ENCODE data around the gene ELOA. TPM values are rescaled to one million over a fixed set of nuclear protein-coding genes. Genes with fewer than 3 reads are reported as not detected.

Gene ELOA
- total RNA-seq, 1 experiment from 2014 or later: 31.3 TPM

DNA sequence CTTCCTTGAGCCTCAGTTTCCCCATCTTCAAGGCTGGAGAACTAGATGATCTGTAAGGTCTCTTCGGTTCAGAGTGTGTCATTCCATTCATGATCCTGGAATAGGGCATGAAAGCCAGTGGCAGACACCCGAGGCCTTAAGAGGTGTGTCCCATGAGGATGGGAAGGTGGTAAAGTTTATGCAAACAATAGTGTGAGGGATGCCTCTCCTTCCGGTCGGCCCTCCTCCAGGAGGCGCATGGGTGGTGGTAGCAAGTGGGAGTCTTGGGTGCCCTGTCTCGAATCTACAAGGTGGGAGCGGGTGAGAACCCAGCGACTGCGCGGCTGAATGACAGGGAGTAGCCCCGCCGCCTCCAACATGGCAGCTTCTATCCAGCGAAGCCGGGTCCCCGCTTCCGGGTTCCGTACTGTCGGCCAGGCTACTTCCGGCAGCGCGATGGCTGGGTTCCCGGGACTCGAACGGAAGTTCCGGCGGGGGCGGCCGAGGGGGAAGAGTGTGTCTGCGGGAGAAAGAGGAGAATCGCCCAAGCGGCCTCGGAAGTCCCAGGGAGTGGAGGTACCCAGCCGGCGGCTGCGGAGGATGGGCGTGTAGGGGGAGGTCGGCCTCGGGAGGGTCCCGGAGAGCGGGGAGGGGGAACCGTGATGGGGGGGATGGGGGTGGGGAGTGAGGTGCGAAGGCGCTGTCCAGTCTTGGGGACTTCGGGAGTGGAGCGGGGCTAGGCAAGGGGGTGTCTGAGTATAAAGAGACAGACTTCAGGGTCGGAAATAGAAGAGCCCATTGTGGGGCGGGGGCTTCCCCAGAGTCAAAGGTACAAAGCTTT lies 47.6 kb downstream of the ELOA start, which contains the start of gene LYPLA2:
Gene LYPLA2, plus strand, starts transcription at position 450 of the 820 bp plus-strand sequence. CDS start 1,538 bp downstream, outside the sequence.
- peak; percentile 88 for DNase-seq
- no peaks in the 10 kb centered on the region for H3K27me3 Mint-ChIP-seq (ENCODE audit: insufficient read depth, unreplicated experiment)
- peak within 1 kb of the TSS; percentile 93 for H3K4me3 Mint-ChIP-seq (ENCODE audit: unreplicated experiment)
- no peaks in the 10 kb centered on the region for H3K9me3 Mint-ChIP-seq (ENCODE audit: unreplicated experiment)
- TF ChIP-seq, protein P1, sequence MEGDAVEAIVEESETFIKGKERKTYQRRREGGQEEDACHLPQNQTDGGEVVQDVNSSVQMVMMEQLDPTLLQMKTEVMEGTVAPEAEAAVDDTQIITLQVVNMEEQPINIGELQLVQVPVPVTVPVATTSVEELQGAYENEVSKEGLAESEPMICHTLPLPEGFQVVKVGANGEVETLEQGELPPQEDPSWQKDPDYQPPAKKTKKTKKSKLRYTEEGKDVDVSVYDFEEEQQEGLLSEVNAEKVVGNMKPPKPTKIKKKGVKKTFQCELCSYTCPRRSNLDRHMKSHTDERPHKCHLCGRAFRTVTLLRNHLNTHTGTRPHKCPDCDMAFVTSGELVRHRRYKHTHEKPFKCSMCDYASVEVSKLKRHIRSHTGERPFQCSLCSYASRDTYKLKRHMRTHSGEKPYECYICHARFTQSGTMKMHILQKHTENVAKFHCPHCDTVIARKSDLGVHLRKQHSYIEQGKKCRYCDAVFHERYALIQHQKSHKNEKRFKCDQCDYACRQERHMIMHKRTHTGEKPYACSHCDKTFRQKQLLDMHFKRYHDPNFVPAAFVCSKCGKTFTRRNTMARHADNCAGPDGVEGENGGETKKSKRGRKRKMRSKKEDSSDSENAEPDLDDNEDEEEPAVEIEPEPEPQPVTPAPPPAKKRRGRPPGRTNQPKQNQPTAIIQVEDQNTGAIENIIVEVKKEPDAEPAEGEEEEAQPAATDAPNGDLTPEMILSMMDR (IDR thresholded peaks at IDR 0.05; ENCODE audit: insufficient read depth in 1 of 2, low read depth in 1 of 2, low read length in 1 of 2, severe bottlenecking in 1 of 2, unreplicated experiment in 1 of 2): no peak
- CTCF ChIA-PET: interaction anchor here (0.6 to 2.1 kb wide), 4 partner anchors 9 to 79 kb away, joined by 4 to 21 read pairs (median 7); partner anchors contain the start of genes GALE and PITHD1
- Histone ChIP-seq H3K4me1 (peaks cover 9% of the 10 kb centered on the region), H3K36me3 (ENCODE audit: control insufficient read depth, insufficient read depth, low read length) (no peaks in the 10 kb centered on the region; the same call in 1 of the 2 replicates), H3K9me3 (no peaks in the 10 kb centered on the region), H3K4me3 (ENCODE audit: low read depth, low read length) (peak within 1 kb of the TSS; percentile 84), H3K27me3 (replicated peaks; ENCODE audit: control insufficient read depth, insufficient read depth, low read length) (no peaks in the 10 kb centered on the region)
- intact Hi-C loops (cut with micrococcal nuclease; ENCODE audit: unreplicated experiment): loop anchor here (1.0 kb wide), 2 partner anchors 9 to 13 kb away; partner anchors contain the start of genes GALE and PITHD1
- H3K4me1 Mint-ChIP-seq (ENCODE audit: low read depth, unreplicated experiment): no peaks in the 10 kb centered on the region
- peaks cover 78% of the 10 kb centered on the region for H3K36me3 Mint-ChIP-seq (ENCODE audit: insufficient read depth, unreplicated experiment)
- BruUV-seq (replicated peaks): no TSS peak
- POLR2A ChIA-PET: interaction anchor here (0.7 to 3.2 kb wide), 3 partner anchors 10 to 168 kb away, joined by 3 to 19 read pairs (median 15); partner anchors contain the start of genes GALE and PITHD1
- H3K27ac Mint-ChIP-seq (ENCODE audit: unreplicated experiment): peak within 1 kb of the TSS; percentile 91

DNA sequence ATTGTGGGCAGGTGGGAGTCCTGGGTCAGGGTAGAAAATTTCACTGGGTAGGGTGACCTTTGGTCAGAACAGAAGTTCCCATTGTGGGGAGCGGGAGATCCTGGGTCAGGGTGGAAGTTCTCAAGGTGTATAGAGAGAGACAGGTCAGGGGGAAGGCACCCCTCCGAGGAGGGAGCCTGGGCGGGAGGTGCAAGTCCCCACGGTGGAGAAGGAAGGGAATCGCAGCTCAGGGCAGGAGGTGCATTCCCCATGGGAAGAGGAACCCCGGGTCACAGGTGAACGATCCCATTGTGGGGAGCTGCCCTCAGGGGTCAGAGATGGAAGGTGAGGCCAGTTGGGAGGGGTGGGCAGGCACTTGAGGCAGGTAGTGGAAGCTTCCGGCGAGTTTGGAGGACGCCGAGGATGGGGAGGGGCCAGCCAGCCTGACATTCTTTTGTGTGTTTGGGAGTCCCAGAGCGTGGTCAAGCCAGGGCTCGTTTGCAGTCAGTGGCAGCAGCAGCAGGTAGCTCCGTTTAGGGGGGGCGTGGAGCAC lies 48.3 kb downstream of the ELOA start:
- intact Hi-C loops (cut with micrococcal nuclease; ENCODE audit: unreplicated experiment): loop anchor here (1.0 kb wide), 2 partner anchors 9 to 13 kb away; partner anchors contain the start of genes GALE and PITHD1
- Mint-ChIP-seq H3K27ac (ENCODE audit: unreplicated experiment) (peak overlapping the region; percentile 91), H3K36me3 (ENCODE audit: insufficient read depth, unreplicated experiment) (peaks cover 73% of the 10 kb centered on the region), H3K4me1 (ENCODE audit: low read depth, unreplicated experiment) (no peaks in the 10 kb centered on the region), H3K9me3 (ENCODE audit: unreplicated experiment) (no peaks in the 10 kb centered on the region), H3K27me3 (ENCODE audit: insufficient read depth, unreplicated experiment) (no peaks in the 10 kb centered on the region), H3K4me3 (ENCODE audit: unreplicated experiment) (peak overlapping the region; percentile 93)
- no peaks in the 10 kb centered on the region for H3K9me3 ChIP-seq
- H3K4me3 ChIP-seq (ENCODE audit: low read depth, low read length): peak overlapping the region; percentile 84
- peak; percentile 56 to 63 for DNase-seq
- no peaks in the 10 kb centered on the region for H3K27me3 ChIP-seq (replicated peaks; ENCODE audit: control insufficient read depth, insufficient read depth, low read length)
- POLR2A ChIA-PET: interaction anchor here (0.7 to 3.2 kb wide), 3 partner anchors 9 to 168 kb away, joined by 3 to 19 read pairs (median 15); partner anchors contain the start of genes GALE and PITHD1
- TF ChIP-seq, protein P1 (IDR thresholded peaks at IDR 0.05; ENCODE audit: insufficient read depth in 1 of 2, low read depth in 1 of 2, low read length in 1 of 2, severe bottlenecking in 1 of 2, unreplicated experiment in 1 of 2): no peak
- no TSS peak for BruUV-seq (replicated peaks)
- no peaks in the 10 kb centered on the region; the same call in 1 of the 2 replicates for H3K36me3 ChIP-seq (ENCODE audit: control insufficient read depth, insufficient read depth, low read length)
- CTCF ChIA-PET: interaction anchor here (0.6 to 2.1 kb wide), 3 partner anchors 9 to 19 kb away, joined by 4 to 21 read pairs (median 6); partner anchors contain the start of genes GALE and PITHD1
- peaks cover 9% of the 10 kb centered on the region for H3K4me1 ChIP-seq

All from Caco-2 (cell line).